Subcutaneous adipose tissue (tissue), 4 donors: ENCODE data around the gene PTX4. TPM values are rescaled to one million over a fixed set of nuclear protein-coding genes. Genes with fewer than 3 reads are reported as not detected.

Source experiments
- CTCF ChIP-seq: fragments of 450-650 bp; IDR thresholded peaks from one replicate; pipeline ENCODE4 v1.5.1; 2016; ENCODE audit warnings: low read depth, mild to moderate bottlenecking, control low read depth, antibody characterized with exemption, moderate library complexity
- total RNA-seq, 4 donors: library from RNA; depleted of rRNA; stranded (reverse); fragments of >200 nt; gene quantifications; one replicate each; pipeline ENCODE4 v1.1.0, GENCODE V29; 2016

PTX4 gene
- total RNA-seq, 4 donors from 2014 or later: not detected

- no peak for TF ChIP-seq CTCF
Measured at GRCh38 chr16:1451702-1452392, 36.9 kb downstream of the PTX4 start.

- TF ChIP-seq CTCF: no peak
Measured at GRCh38 chr16:1450841-1451240, 37.9 kb downstream of the PTX4 start.

- TF ChIP-seq CTCF: no peak
Measured at GRCh38 chr16:1450218-1450617, 38.5 kb downstream of the PTX4 start.

GRCh38 chr16:1449201-1449788 lies 39.4 kb downstream of the PTX4 start:
- TF ChIP-seq CTCF: no peak

- TF ChIP-seq CTCF: no peak
Measured at GRCh38 chr16:1448536-1449116, 40.1 kb downstream of the PTX4 start.

GRCh38 chr16:1447965-1448364 lies 40.8 kb downstream of the PTX4 start:
- no peak for TF ChIP-seq CTCF

GRCh38 chr16:1446296-1447080 lies 42.3 kb downstream of the PTX4 start:
- TF ChIP-seq CTCF: no peak
